ENCODE results near the gene GARS1. TPM values are rescaled to one million over a fixed set of nuclear protein-coding genes. Genes with fewer than 3 reads are reported as not detected.

The GARS1 gene
- polyA plus RNA-seq, 1 experiment = 1,118 TPM

DNA sequence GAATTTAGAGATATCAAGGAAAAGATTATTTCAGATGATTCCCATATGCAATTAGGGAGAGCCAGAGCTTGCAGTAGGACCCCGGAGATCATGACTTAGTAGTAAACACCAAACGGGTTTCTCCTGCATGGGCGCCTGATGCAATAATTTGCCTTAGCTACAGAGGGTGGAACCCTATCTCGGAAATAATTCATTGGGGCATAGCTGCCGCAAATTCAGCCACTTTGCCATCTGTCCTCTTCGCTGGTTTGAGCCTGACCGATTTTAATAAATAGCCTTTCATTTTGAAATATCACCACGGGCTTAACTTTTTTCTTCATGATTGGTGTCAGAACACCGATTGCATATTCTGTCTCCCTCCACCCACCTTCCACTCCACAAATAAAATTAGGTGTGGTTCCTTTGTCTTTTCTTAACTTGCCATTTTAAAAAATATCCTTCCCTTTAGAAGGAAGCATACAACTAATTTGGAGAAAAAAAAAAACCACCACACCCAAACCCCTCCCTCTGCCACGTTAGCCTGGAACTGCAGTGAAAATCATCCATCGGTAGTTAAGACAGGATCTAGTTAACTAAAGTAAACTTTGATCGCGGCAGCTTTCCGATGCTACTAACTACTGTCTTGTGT, 1.4 kb downstream of the GARS1 start:
- Histone ChIP-seq H3K4me3 (ENCODE audit: low read depth, low read length) (peak overlapping the region; percentile 92), H3K36me3 (ENCODE audit: control insufficient read depth, insufficient read depth, low read length) (peaks cover 6% of the 10 kb centered on the region), H3K27me3 (ENCODE audit: control insufficient read depth, insufficient read depth, low read length) (no peaks in the 10 kb centered on the region)
- CTCF ChIA-PET = interaction anchor here (0.7 to 1.4 kb wide), 2 partner anchors 22 to 143 kb away, joined by 3 read pairs; no protein-coding TSS in a partner anchor
- TF ChIP-seq, protein P1, sequence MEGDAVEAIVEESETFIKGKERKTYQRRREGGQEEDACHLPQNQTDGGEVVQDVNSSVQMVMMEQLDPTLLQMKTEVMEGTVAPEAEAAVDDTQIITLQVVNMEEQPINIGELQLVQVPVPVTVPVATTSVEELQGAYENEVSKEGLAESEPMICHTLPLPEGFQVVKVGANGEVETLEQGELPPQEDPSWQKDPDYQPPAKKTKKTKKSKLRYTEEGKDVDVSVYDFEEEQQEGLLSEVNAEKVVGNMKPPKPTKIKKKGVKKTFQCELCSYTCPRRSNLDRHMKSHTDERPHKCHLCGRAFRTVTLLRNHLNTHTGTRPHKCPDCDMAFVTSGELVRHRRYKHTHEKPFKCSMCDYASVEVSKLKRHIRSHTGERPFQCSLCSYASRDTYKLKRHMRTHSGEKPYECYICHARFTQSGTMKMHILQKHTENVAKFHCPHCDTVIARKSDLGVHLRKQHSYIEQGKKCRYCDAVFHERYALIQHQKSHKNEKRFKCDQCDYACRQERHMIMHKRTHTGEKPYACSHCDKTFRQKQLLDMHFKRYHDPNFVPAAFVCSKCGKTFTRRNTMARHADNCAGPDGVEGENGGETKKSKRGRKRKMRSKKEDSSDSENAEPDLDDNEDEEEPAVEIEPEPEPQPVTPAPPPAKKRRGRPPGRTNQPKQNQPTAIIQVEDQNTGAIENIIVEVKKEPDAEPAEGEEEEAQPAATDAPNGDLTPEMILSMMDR (IDR thresholded peaks at IDR 0.05; ENCODE audit: insufficient read depth, low read depth, low read length) = 0 out of 2 replicates have a peak, but pooled peaks have one; percentile 8
- no peak for DNase-seq (ENCODE audit: low read depth)
- POLR2A ChIA-PET = no interaction called here

DNA sequence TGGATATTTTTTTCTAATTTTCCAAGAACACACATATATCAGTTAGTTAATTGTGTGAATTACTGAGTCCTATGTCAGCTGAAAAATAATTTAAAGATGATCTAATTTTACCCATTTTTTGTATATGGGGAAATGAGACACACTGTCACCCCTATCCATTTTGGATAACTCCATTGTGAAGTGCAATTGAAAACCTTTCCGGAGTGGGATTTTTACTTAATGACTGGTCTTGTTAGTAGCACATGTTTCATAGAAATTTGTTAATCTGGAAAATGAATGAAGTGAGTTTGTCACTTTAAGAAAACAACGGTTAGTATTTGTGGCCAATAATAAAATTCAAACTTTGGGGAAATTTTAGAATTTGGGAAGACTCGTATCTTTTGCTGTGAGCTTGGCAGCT, 2.0 kb downstream of the GARS1 start:
- no peak for DNase-seq (ENCODE audit: low read depth)
- POLR2A ChIA-PET = no interaction called here
- TF ChIP-seq, protein P1 (IDR thresholded peaks at IDR 0.05; ENCODE audit: insufficient read depth, low read depth, low read length) = no peak

DNA sequence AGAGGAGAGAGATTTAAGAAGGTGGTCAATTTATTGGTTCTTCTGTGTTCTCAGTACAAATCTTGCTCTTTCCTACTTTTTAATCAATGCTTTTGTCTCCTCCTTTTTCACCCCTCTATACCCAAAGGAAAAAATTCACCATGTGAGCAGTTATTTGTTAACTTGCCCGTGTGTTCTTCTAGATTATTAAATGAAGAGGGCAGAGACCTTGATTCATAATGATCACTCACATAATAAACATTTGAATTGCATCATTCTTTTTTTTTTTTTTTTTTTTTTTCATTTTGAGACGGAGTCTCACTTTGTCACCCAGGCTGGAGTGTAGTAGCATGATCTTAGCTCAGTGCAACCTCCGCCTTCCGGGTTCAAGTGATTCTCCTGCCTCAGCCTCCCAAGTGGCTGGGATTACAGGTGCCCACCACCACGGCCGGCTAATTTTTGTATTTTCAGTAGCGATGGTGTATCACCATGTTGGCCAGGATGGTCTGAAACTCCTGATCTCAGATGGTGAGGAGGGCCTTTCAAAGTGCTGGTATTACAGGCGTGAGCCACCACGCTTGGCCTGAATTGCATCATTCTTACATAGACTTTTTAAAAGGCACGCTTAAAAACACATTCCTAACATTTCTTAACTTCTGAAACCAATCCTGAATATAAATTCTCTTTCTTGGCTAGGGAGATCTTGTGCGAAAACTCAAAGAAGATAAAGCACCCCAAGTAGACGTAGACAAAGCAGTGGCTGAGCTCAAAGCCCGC, 3.6 kb downstream of the GARS1 start:
- TF ChIP-seq, protein P1 (IDR thresholded peaks at IDR 0.05; ENCODE audit: insufficient read depth, low read depth, low read length) = no peak
- Histone ChIP-seq H3K27me3 (ENCODE audit: control insufficient read depth, insufficient read depth, low read length) (no peaks in the 10 kb centered on the region), H3K36me3 (ENCODE audit: control insufficient read depth, insufficient read depth, low read length) (peaks cover 6% of the 10 kb centered on the region), H3K4me3 (ENCODE audit: low read depth, low read length) (peak overlapping the region; percentile 15)
- POLR2A ChIA-PET = no interaction called here
- CTCF ChIA-PET = no interaction called here
- no peak for DNase-seq (ENCODE audit: low read depth)

More for the DNA sequence above, 2.0 kb downstream of the GARS1 start:
- Histone ChIP-seq H3K4me3 (ENCODE audit: low read depth, low read length) (peak overlapping the region; percentile 92), H3K36me3 (ENCODE audit: control insufficient read depth, insufficient read depth, low read length) (peaks cover 6% of the 10 kb centered on the region), H3K27me3 (ENCODE audit: control insufficient read depth, insufficient read depth, low read length) (no peaks in the 10 kb centered on the region)
- CTCF ChIA-PET = interaction anchor here (0.7 to 1.4 kb wide), 2 partner anchors 21 to 143 kb away, joined by 3 read pairs; no protein-coding TSS in a partner anchor

DNA sequence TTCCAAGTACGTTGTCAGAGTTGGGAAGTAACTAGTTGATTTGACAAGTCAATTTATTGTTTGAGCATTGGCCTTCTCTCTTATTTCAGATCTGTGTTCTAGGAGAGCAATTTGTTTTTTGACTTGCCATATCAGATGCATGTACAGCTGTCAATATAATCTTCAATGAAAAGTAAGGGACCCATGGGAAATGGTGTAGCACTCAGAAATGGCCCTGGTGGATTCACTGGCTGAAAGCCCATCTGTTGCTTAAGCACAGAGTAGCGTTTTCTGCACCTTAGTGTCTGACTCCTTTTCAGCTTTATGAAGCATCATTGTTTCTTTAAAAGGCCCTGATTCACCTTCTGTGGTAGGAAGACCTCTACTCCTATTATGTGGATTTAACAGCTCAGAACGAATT, 10.2 kb downstream of the GARS1 start:
- CTCF ChIA-PET = interaction anchor here (0.9 kb wide), 1 partner anchor 9 kb away, joined by 5 read pairs; no protein-coding TSS in a partner anchor
- POLR2A ChIA-PET = no interaction called here
- H3K4me3 ChIP-seq (ENCODE audit: low read depth, low read length) = no peak overlapping the region
- no peak for DNase-seq (ENCODE audit: low read depth)
- H3K36me3 ChIP-seq (ENCODE audit: control insufficient read depth, insufficient read depth, low read length) = peaks cover 18% of the 10 kb centered on the region
- no peaks in the 10 kb centered on the region for H3K27me3 ChIP-seq (ENCODE audit: control insufficient read depth, insufficient read depth, low read length)
- TF ChIP-seq, protein P1 (IDR thresholded peaks at IDR 0.05; ENCODE audit: insufficient read depth, low read depth, low read length) = no peak

DNA sequence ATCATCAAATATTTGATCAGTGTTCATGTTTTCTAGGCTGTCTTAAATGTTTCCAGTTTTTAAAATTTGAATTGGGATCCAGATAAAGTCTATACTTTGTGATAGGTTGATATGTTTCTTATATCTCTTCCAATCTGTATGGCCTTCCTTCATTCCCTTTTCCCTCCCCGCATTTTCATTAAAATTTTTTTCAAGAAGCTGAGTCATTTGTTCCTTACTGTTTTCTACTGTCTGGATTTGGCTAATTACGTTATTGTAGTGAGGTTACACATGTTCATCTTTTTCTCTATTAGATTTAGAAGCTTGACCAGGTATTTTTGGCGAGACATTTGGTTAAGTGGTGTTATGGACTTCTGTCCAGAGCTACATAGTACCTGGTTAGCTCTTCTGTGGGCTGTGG, 11.2 kb downstream of the GARS1 start:
- ChIA-PET POLR2A (no interaction called here), CTCF (interaction anchor here (0.7 to 0.9 kb wide), 2 partner anchors 8 to 12 kb away, joined by 3 to 5 read pairs; no protein-coding TSS in a partner anchor)
- Histone ChIP-seq H3K36me3 (ENCODE audit: control insufficient read depth, insufficient read depth, low read length) (peaks cover 13% of the 10 kb centered on the region), H3K4me3 (ENCODE audit: low read depth, low read length) (no peak overlapping the region), H3K27me3 (ENCODE audit: control insufficient read depth, insufficient read depth, low read length) (no peaks in the 10 kb centered on the region)
- no peak for DNase-seq (ENCODE audit: low read depth)
- TF ChIP-seq, protein P1 (IDR thresholded peaks at IDR 0.05; ENCODE audit: insufficient read depth, low read depth, low read length) = no peak

All from BJ (cell line).